IMR-90 (cell line): ENCODE data around the gene SETD3. TPM values are rescaled to one million over a fixed set of nuclear protein-coding genes. Genes with fewer than 3 reads are reported as not detected.

Experiments
- ATAC-seq: fragments of 200-7000 bp; cut with Tn5 transposase; 2 replicates; pipeline ENCODE4 v1.9.1; 2020; ENCODE audit warnings: low read depth, mild to moderate bottlenecking, moderate library complexity
- BruUV-seq: library from RNA; stranded (reverse); fragments of 400-500 nt; replicated peaks from 2 replicates; lab custom pipeline; 2021; lab: Mats Ljungman, UMichigan
- CTCF ChIA-PET: fragments of 300-600 bp; formaldehyde crosslinking; extraction: SDS; loops from one replicate; lab custom pipeline; 2021; ENCODE audit warnings: antibody characterized with exemption; lab: Yijun Ruan, JAX
- POLR2A ChIA-PET: fragments of 300-600 bp; sonication (Branson Sonifier 250); formaldehyde crosslinking; loops from one replicate; lab custom pipeline; 2022; ENCODE audit warnings: antibody characterized with exemption; ENCODE audit not compliant: unreplicated experiment; lab: Charles Lee
- DNase-seq: peaks from one replicate; pipeline ENCODE4 v3.0.0; 2013
- H2AFZ ChIP-seq: replicated peaks from 2 replicates; pipeline ENCODE3; 2013; ENCODE audit warnings: low read length, mild to moderate bottlenecking; ENCODE audit not compliant: poor library complexity
- H2AK5ac ChIP-seq: 2 replicates; pipeline ENCODE4 v1.6.1; 2013; ENCODE audit warnings: low read depth, low read length, inconsistent platforms
- H2AK9ac ChIP-seq: replicated peaks from 2 replicates; pipeline ENCODE3; 2013; ENCODE audit warnings: mild to moderate bottlenecking, low read depth, low read length, moderate library complexity; ENCODE audit not compliant: poor library complexity
- H2BK120ac ChIP-seq: 2 replicates; pipeline ENCODE4 v1.6.1; 2013; ENCODE audit warnings: low read depth, low read length, inconsistent platforms
- H2BK15ac ChIP-seq: 3 replicates; pipeline ENCODE4 v1.6.1; 2013; ENCODE audit warnings: low read depth, low read length, inconsistent platforms
- H2BK20ac ChIP-seq: 2 replicates; pipeline ENCODE4 v1.6.1; 2013; ENCODE audit warnings: low read depth, mild to moderate bottlenecking, inconsistent platforms, low read length, moderate library complexity
- H2BK5ac ChIP-seq: 2 replicates; pipeline ENCODE4 v1.6.1; 2013; ENCODE audit warnings: mild to moderate bottlenecking, low read depth, low read length, inconsistent platforms; ENCODE audit not compliant: poor library complexity, severe bottlenecking
- H3K14ac ChIP-seq: replicated peaks from 2 replicates; pipeline ENCODE4 v1.6.1; 2013; ENCODE audit warnings: low read depth, low read length, inconsistent platforms
- H3K18ac ChIP-seq: 2 replicates; pipeline ENCODE4 v1.6.1; 2013; ENCODE audit warnings: low read depth, low read length, control low read depth
- H3K23ac ChIP-seq: 2 replicates; pipeline ENCODE4 v1.6.1; 2013; ENCODE audit warnings: low read depth, low read length, inconsistent platforms
- H3K27ac ChIP-seq: 2 replicates; pipeline ENCODE4 v1.5.1; 2013; ENCODE audit warnings: mild to moderate bottlenecking, control low read depth, low read length; ENCODE audit not compliant: insufficient read depth
- H3K27me3 ChIP-seq: 2 replicates; pipeline ENCODE4 v1.6.1; 2013; ENCODE audit warnings: low read length; ENCODE audit not compliant: control insufficient read depth, insufficient read depth
- H3K36me3 ChIP-seq: 2 replicates; pipeline ENCODE4 v1.6.1; 2013; ENCODE audit warnings: low read length, mixed read lengths; ENCODE audit not compliant: control insufficient read depth, insufficient read depth
- H3K4ac ChIP-seq: 2 replicates; pipeline ENCODE4 v1.6.1; 2013; ENCODE audit warnings: low read depth, low read length, inconsistent platforms
- H3K4me1 ChIP-seq: 2 replicates; pipeline ENCODE4 v1.6.1; 2013; ENCODE audit warnings: low read length, mixed read lengths; ENCODE audit not compliant: control insufficient read depth, insufficient read depth
- H3K4me2 ChIP-seq: 2 replicates; pipeline ENCODE4 v1.6.1; 2013; ENCODE audit warnings: low read depth, mild to moderate bottlenecking, control low read depth, low read length, moderate library complexity
- H3K4me3 ChIP-seq: 2 replicates; pipeline ENCODE4 v1.5.1; 2013; ENCODE audit warnings: low read depth, mild to moderate bottlenecking, control low read depth, low read length, moderate library complexity; ENCODE audit not compliant: insufficient read depth
- H3K56ac ChIP-seq: 2 replicates; pipeline ENCODE4 v1.6.1; 2013; ENCODE audit warnings: low read length, inconsistent platforms; ENCODE audit not compliant: insufficient read depth; ENCODE audit errors: extremely low read depth
- H3K79me1 ChIP-seq, 2 experiments: 2 replicates each; pipeline ENCODE4 v1.6.1; 2013; ENCODE audit warnings: low read length in 2 of 2, inconsistent platforms in 1 of 2, low read depth in 1 of 2
- H3K9ac ChIP-seq: 2 replicates; pipeline ENCODE4 v1.6.1; 2013; ENCODE audit warnings: low read depth, low read length, control low read depth
- H3K9me1 ChIP-seq: 2 replicates; pipeline ENCODE4 v1.6.1; 2013; ENCODE audit warnings: low read length, inconsistent platforms; ENCODE audit not compliant: insufficient read depth
- H3K9me3 ChIP-seq: 2 replicates; pipeline ENCODE4 v1.6.1; 2013; ENCODE audit warnings: low read length; ENCODE audit not compliant: control insufficient read depth, insufficient read depth
- H4K20me1 ChIP-seq: 2 replicates; pipeline ENCODE4 v1.6.1; 2013; ENCODE audit warnings: low read length, inconsistent platforms; ENCODE audit not compliant: insufficient read depth
- H4K5ac ChIP-seq: 2 replicates; pipeline ENCODE4 v1.6.1; 2013; ENCODE audit warnings: mild to moderate bottlenecking, low read depth, low read length, control low read depth
- H4K8ac ChIP-seq, 2 experiments: 2 replicates each; pipeline ENCODE4 v1.6.1; 2013; ENCODE audit warnings: low read depth in 2 of 2, low read length in 2 of 2, control low read depth in 1 of 2, inconsistent platforms in 1 of 2
- H4K91ac ChIP-seq: 2 replicates; pipeline ENCODE4 v1.6.1; 2013; ENCODE audit warnings: low read depth, low read length, inconsistent platforms; ENCODE audit not compliant: insufficient read depth
- MAZ ChIP-seq: IDR thresholded peaks from 2 replicates; pipeline ENCODE4 v1.6.1; 2012; ENCODE audit warnings: low read depth, mild to moderate bottlenecking, low read length, improper control_type of control experiment, moderate library complexity, borderline replicate concordance
- MXI1 ChIP-seq: IDR thresholded peaks from 2 replicates; pipeline ENCODE4 v1.6.1; 2012; ENCODE audit warnings: low read depth, mild to moderate bottlenecking, low read length, moderate library complexity, borderline replicate concordance
- NFE2L2 ChIP-seq: fragments of 150-350 bp; IDR thresholded peaks from 2 replicates; pipeline ENCODE4 v1.6.1; 2016; ENCODE audit warnings: low read depth, mild to moderate bottlenecking, low read length
- WGBS, 2 experiments: methylation state at CpG; one replicate each; pipeline versions ENCODE4 v1.1.5 to v1.1.7; 2013; ENCODE audit warnings: missing lambda C conversion rate in 2 of 2; ENCODE audit not compliant: insufficient read length in 1 of 2; ENCODE audit errors: extremely low coverage in 2 of 2; 5-methylcytosine and 5-hydroxymethylcytosine counted together
- dilution Hi-C: fragments of 300-500 bp; cut with HindIII; formaldehyde crosslinking; loops from one replicate; pipeline ENCODE4 v1.14.3; 2018; ENCODE audit warnings: low sequenced_read_pairs; ENCODE audit not compliant: unreplicated experiment
- in situ Hi-C: fragments of 300-500 bp; cut with MboI; formaldehyde crosslinking; loops from 3 replicates; pipeline ENCODE4 v1.14.3; 2019; ENCODE audit warnings: low sequenced_read_pairs, inconsistent platforms, mixed read lengths
- intact Hi-C: fragments of 100-400 bp; cut with micrococcal nuclease; formaldehyde crosslinking; loops from 2 replicates; pipeline ENCODE4 v1.10.0; 2022
- polyA plus RNA-seq, 3 experiments: library from polyadenylated mRNA; depleted of rRNA; stranded (reverse); fragments of >200 nt; gene quantifications; 2 replicates each; pipeline ENCODE4 v1.2.3, GENCODE V29; 2012; ENCODE audit warnings: low replicate concordance in 1 of 3
- total RNA-seq: library from RNA; depleted of rRNA; stranded (reverse); fragments of >200 nt; gene quantifications from 2 replicates; pipeline ENCODE4 v1.2.3, GENCODE V29; 2012

SETD3 gene
- total and polyA plus RNA-seq, 2 of the 4 experiments (the other 2 are of a cell fraction), result 18.8 to 31.9 TPM

GRCh38 chr14:99497341-99497740 is 16.7 kb upstream of the SETD3 start:
- peaks cover 37 to 41% of the 10 kb centered on the region in 2 experiments for H3K79me1 ChIP-seq
- H2BK120ac ChIP-seq, result no peak overlapping the region
- dilution Hi-C loops, result no loop called here
- no peak overlapping the region for H2AK5ac ChIP-seq
- no peak overlapping the region for H3K23ac ChIP-seq
- no peak overlapping the region for H3K56ac ChIP-seq
- H3K9ac ChIP-seq, result no peak overlapping the region
- in situ Hi-C loops, result no loop called here
- no TSS peak for BruUV-seq
- peaks cover 5% of the 10 kb centered on the region for H3K9me1 ChIP-seq
- no peak overlapping the region for H3K4me3 ChIP-seq
- no peak overlapping the region for H4K8ac ChIP-seq
- WGBS, 2 experiments, result 83% methylated on average over 1 of the region's 2 CpGs; no CpG with 5 or more reads in 1 of the 2 experiments
- H3K14ac ChIP-seq, result no peak overlapping the region
- H4K91ac ChIP-seq, result no peak overlapping the region
- no peaks in the 10 kb centered on the region for H3K9me3 ChIP-seq
- peaks cover 29% of the 10 kb centered on the region for H4K20me1 ChIP-seq
- no peak overlapping the region for H3K4me2 ChIP-seq
- no peak overlapping the region for H2AK9ac ChIP-seq
- no peak overlapping the region for H2AFZ ChIP-seq
- POLR2A ChIA-PET, result no interaction called here
- ATAC-seq (no peak), DNase-seq (no peak)
- H4K5ac ChIP-seq, result no peak overlapping the region
- no peak overlapping the region for H3K4ac ChIP-seq
- H3K18ac ChIP-seq, result no peak overlapping the region
- TF ChIP-seq NFE2L2, result no peak
- TF ChIP-seq MXI1, result no peak
- no peak for TF ChIP-seq MAZ
- peaks cover 59% of the 10 kb centered on the region for H3K36me3 ChIP-seq
- intact Hi-C loops, result no loop called here
- H3K27me3 ChIP-seq, result no peaks in the 10 kb centered on the region
- H2BK5ac ChIP-seq, result no peak overlapping the region
- H3K4me1 ChIP-seq, result no peaks in the 10 kb centered on the region
- CTCF ChIA-PET, result interaction anchor here (0.8 kb wide), 1 partner anchor 9 kb away, joined by 3 read pairs; no protein-coding TSS in a partner anchor
- H2BK15ac ChIP-seq, result no peak overlapping the region
- H2BK20ac ChIP-seq, result no peak overlapping the region
- no peak overlapping the region for H3K27ac ChIP-seq
